ENCODE measurements around the gene ZNF124.

DNA sequence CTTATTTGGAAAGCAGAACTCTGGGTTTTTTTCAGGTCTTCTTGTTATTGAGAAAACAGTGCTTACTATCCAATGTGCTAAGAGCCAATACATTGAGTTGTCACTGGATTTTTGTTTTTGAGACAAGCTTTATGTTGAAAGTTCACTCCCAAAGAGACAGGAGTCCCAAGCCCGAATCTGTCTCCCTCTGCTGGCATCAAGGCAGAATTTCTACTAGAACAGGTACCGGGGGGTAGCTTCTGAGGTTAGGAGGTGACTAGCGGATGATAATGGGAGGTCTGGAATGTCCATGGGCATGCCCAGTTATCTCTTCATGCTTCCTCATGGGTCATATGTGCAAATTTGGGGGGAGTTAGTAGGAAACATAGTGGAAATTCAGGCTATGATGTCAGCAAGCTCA, 25.1 kb downstream of the ZNF124 start:
- TF ChIP-seq, protein P1, sequence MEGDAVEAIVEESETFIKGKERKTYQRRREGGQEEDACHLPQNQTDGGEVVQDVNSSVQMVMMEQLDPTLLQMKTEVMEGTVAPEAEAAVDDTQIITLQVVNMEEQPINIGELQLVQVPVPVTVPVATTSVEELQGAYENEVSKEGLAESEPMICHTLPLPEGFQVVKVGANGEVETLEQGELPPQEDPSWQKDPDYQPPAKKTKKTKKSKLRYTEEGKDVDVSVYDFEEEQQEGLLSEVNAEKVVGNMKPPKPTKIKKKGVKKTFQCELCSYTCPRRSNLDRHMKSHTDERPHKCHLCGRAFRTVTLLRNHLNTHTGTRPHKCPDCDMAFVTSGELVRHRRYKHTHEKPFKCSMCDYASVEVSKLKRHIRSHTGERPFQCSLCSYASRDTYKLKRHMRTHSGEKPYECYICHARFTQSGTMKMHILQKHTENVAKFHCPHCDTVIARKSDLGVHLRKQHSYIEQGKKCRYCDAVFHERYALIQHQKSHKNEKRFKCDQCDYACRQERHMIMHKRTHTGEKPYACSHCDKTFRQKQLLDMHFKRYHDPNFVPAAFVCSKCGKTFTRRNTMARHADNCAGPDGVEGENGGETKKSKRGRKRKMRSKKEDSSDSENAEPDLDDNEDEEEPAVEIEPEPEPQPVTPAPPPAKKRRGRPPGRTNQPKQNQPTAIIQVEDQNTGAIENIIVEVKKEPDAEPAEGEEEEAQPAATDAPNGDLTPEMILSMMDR (IDR thresholded peaks at IDR 0.05): no peak
- no peak for TF ChIP-seq POLR2AphosphoS5 (IDR thresholded peaks at IDR 0.05)

Data from sigmoid colon (tissue), 4 donors.